Measurements from ENCODE around the gene VWDE. TPM values are rescaled to one million over a fixed set of nuclear protein-coding genes. Genes with fewer than 3 reads are reported as not detected.

VWDE gene
- total RNA-seq, 1 experiment from 2014 or later, result 0.70 TPM

DNA sequence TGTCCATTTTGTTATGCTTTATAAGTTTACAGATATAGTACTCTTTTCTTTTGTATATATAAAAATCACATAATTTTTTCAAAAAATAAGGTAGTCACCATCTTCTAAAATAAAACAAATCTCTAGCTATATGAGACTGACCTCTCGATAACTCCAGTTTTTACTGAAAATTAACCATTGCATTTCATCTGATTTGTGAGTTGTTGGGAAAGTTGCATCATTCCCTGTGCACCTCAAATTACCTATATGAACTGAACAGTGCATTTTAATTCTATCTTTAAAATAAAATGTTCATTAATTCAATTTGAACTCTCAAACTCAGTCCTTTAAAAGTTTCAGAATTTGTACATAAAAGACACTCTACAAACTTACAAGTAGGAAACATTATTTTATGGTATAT, 86.0 kb downstream of the VWDE start:
- Mint-ChIP-seq H3K9me3 (ENCODE audit: unreplicated experiment) (no peaks in the 10 kb centered on the region), H3K27ac (ENCODE audit: unreplicated experiment) (no peak overlapping the region), H3K27me3 (ENCODE audit: insufficient read depth, unreplicated experiment) (peaks cover 3% of the 10 kb centered on the region), H3K4me1 (ENCODE audit: low read depth, unreplicated experiment) (no peaks in the 10 kb centered on the region), H3K36me3 (ENCODE audit: insufficient read depth, unreplicated experiment) (no peaks in the 10 kb centered on the region), H3K4me3 (ENCODE audit: unreplicated experiment) (no peak overlapping the region)
- H3K4me1 ChIP-seq, result no peaks in the 10 kb centered on the region
- TF ChIP-seq, protein P1, sequence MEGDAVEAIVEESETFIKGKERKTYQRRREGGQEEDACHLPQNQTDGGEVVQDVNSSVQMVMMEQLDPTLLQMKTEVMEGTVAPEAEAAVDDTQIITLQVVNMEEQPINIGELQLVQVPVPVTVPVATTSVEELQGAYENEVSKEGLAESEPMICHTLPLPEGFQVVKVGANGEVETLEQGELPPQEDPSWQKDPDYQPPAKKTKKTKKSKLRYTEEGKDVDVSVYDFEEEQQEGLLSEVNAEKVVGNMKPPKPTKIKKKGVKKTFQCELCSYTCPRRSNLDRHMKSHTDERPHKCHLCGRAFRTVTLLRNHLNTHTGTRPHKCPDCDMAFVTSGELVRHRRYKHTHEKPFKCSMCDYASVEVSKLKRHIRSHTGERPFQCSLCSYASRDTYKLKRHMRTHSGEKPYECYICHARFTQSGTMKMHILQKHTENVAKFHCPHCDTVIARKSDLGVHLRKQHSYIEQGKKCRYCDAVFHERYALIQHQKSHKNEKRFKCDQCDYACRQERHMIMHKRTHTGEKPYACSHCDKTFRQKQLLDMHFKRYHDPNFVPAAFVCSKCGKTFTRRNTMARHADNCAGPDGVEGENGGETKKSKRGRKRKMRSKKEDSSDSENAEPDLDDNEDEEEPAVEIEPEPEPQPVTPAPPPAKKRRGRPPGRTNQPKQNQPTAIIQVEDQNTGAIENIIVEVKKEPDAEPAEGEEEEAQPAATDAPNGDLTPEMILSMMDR (IDR thresholded peaks at IDR 0.05; ENCODE audit: insufficient read depth in 1 of 2, low read depth in 1 of 2, low read length in 1 of 2, severe bottlenecking in 1 of 2, unreplicated experiment in 1 of 2), result no peak
- H3K27me3 ChIP-seq (replicated peaks; ENCODE audit: control insufficient read depth, insufficient read depth, low read length), result no peaks in the 10 kb centered on the region
- CTCF ChIA-PET, result no interaction called here
- H3K9me3 ChIP-seq, result no peaks in the 10 kb centered on the region
- H3K4me3 ChIP-seq (ENCODE audit: low read depth, low read length), result no peak overlapping the region
- DNase-seq, result no peak
- no TSS peak for BruUV-seq (replicated peaks)
- intact Hi-C loops (cut with micrococcal nuclease; ENCODE audit: unreplicated experiment), result no loop called here
- H3K36me3 ChIP-seq (ENCODE audit: control insufficient read depth, insufficient read depth, low read length), result no peaks in the 10 kb centered on the region
- POLR2A ChIA-PET, result no interaction called here

GRCh38 chr7:12316925-12317324, 86.7 kb downstream of the VWDE start:
- Mint-ChIP-seq H3K27ac (ENCODE audit: unreplicated experiment) (no peak overlapping the region), H3K27me3 (ENCODE audit: insufficient read depth, unreplicated experiment) (peaks cover 3% of the 10 kb centered on the region), H3K4me3 (ENCODE audit: unreplicated experiment) (no peak overlapping the region), H3K4me1 (ENCODE audit: low read depth, unreplicated experiment) (no peaks in the 10 kb centered on the region), H3K36me3 (ENCODE audit: insufficient read depth, unreplicated experiment) (no peaks in the 10 kb centered on the region), H3K9me3 (ENCODE audit: unreplicated experiment) (no peaks in the 10 kb centered on the region)
- CTCF ChIA-PET, result no interaction called here
- Histone ChIP-seq H3K27me3 (replicated peaks; ENCODE audit: control insufficient read depth, insufficient read depth, low read length) (no peaks in the 10 kb centered on the region), H3K9me3 (no peaks in the 10 kb centered on the region), H3K4me3 (ENCODE audit: low read depth, low read length) (no peak overlapping the region), H3K4me1 (no peaks in the 10 kb centered on the region), H3K36me3 (ENCODE audit: control insufficient read depth, insufficient read depth, low read length) (no peaks in the 10 kb centered on the region)
- BruUV-seq (replicated peaks), result no TSS peak
- no peak for DNase-seq
- TF ChIP-seq, protein P1 (IDR thresholded peaks at IDR 0.05; ENCODE audit: insufficient read depth in 1 of 2, low read depth in 1 of 2, low read length in 1 of 2, severe bottlenecking in 1 of 2, unreplicated experiment in 1 of 2), result no peak
- intact Hi-C loops (cut with micrococcal nuclease; ENCODE audit: unreplicated experiment), result no loop called here
- POLR2A ChIA-PET, result no interaction called here

GRCh38 chr7:12315049-12315448, 88.6 kb downstream of the VWDE start:
- no peak for DNase-seq
- no peaks in the 10 kb centered on the region for H3K36me3 ChIP-seq (ENCODE audit: control insufficient read depth, insufficient read depth, low read length)
- H3K36me3 Mint-ChIP-seq (ENCODE audit: insufficient read depth, unreplicated experiment), result no peaks in the 10 kb centered on the region
- ChIA-PET CTCF (no interaction called here), POLR2A (no interaction called here)
- H3K27ac Mint-ChIP-seq (ENCODE audit: unreplicated experiment), result no peak overlapping the region
- no peaks in the 10 kb centered on the region for H3K4me1 ChIP-seq
- TF ChIP-seq, protein P1 (IDR thresholded peaks at IDR 0.05; ENCODE audit: insufficient read depth in 1 of 2, low read depth in 1 of 2, low read length in 1 of 2, severe bottlenecking in 1 of 2, unreplicated experiment in 1 of 2), result no peak
- no peaks in the 10 kb centered on the region for H3K9me3 ChIP-seq
- no peaks in the 10 kb centered on the region for H3K27me3 ChIP-seq (replicated peaks; ENCODE audit: control insufficient read depth, insufficient read depth, low read length)
- peaks cover 3% of the 10 kb centered on the region for H3K27me3 Mint-ChIP-seq (ENCODE audit: insufficient read depth, unreplicated experiment)
- BruUV-seq (replicated peaks), result no TSS peak
- H3K4me3 Mint-ChIP-seq (ENCODE audit: unreplicated experiment), result no peak overlapping the region
- H3K4me1 Mint-ChIP-seq (ENCODE audit: low read depth, unreplicated experiment), result no peaks in the 10 kb centered on the region
- no peak overlapping the region for H3K4me3 ChIP-seq (ENCODE audit: low read depth, low read length)
- intact Hi-C loops (cut with micrococcal nuclease; ENCODE audit: unreplicated experiment), result no loop called here
- H3K9me3 Mint-ChIP-seq (ENCODE audit: unreplicated experiment), result no peaks in the 10 kb centered on the region

Measured in Caco-2 (cell line).